Measurements from ENCODE around the gene FHL2.

Gene FHL2

GRCh38 chr2:105376010-105376409 lies 22.8 kb downstream of the FHL2 start:
- Histone ChIP-seq H3K36me3 (ENCODE audit: low read depth) (peaks cover 100% of the 10 kb centered on the region), H3K9me3 (ENCODE audit: severe bottlenecking) (no peaks in the 10 kb centered on the region), H3K27me3 (ENCODE audit: insufficient read depth, poor library complexity, severe bottlenecking) (no peaks in the 10 kb centered on the region), H3K27ac (ENCODE audit: poor library complexity, severe bottlenecking) (peak overlapping the region; percentile 59), H3K4me1 (ENCODE audit: insufficient read depth, poor library complexity, severe bottlenecking) (peaks cover 83% of the 10 kb centered on the region), H3K4me3 (ENCODE audit: severe bottlenecking) (no peak overlapping the region)
- TF ChIP-seq CTCF (IDR thresholded peaks at IDR 0.05; ENCODE audit: poor library complexity, severe bottlenecking): no peak
- DNase-seq (ENCODE audit: low spot score) (no peak), ATAC-seq (ENCODE audit: low read depth) (no peak)

- no peak for TF ChIP-seq CTCF (IDR thresholded peaks at IDR 0.05; ENCODE audit: poor library complexity, severe bottlenecking)
- no peaks in the 10 kb centered on the region for H3K27me3 ChIP-seq (ENCODE audit: insufficient read depth, poor library complexity, severe bottlenecking)
- no peaks in the 10 kb centered on the region for H3K9me3 ChIP-seq (ENCODE audit: severe bottlenecking)
- peak overlapping the region; percentile 59 for H3K27ac ChIP-seq (ENCODE audit: poor library complexity, severe bottlenecking)
- no peak overlapping the region for H3K4me3 ChIP-seq (ENCODE audit: severe bottlenecking)
- peaks cover 100% of the 10 kb centered on the region for H3K36me3 ChIP-seq (ENCODE audit: low read depth)
- DNase-seq (ENCODE audit: low spot score): no peak
- H3K4me1 ChIP-seq (ENCODE audit: insufficient read depth, poor library complexity, severe bottlenecking): peaks cover 74% of the 10 kb centered on the region
- ATAC-seq (ENCODE audit: low read depth): no peak
Measured at GRCh38 chr2:105375001-105375561, 23.8 kb downstream of the FHL2 start.

- TF ChIP-seq CTCF (IDR thresholded peaks at IDR 0.05; ENCODE audit: poor library complexity, severe bottlenecking): no peak
- 0 out of 3 replicates have a peak, but pooled peaks have one; percentile 2 for ATAC-seq (ENCODE audit: low read depth)
- Histone ChIP-seq H3K27ac (ENCODE audit: poor library complexity, severe bottlenecking) (peak overlapping the region; percentile 59), H3K27me3 (ENCODE audit: insufficient read depth, poor library complexity, severe bottlenecking) (no peaks in the 10 kb centered on the region), H3K9me3 (ENCODE audit: severe bottlenecking) (no peaks in the 10 kb centered on the region), H3K4me3 (ENCODE audit: severe bottlenecking) (no peak overlapping the region), H3K4me1 (ENCODE audit: insufficient read depth, poor library complexity, severe bottlenecking) (peaks cover 62% of the 10 kb centered on the region), H3K36me3 (ENCODE audit: low read depth) (peaks cover 100% of the 10 kb centered on the region)
- no peak for DNase-seq (ENCODE audit: low spot score)
Measured at GRCh38 chr2:105373895-105374401, 24.9 kb downstream of the FHL2 start.

- no peaks in the 10 kb centered on the region for H3K27me3 ChIP-seq (ENCODE audit: insufficient read depth, poor library complexity, severe bottlenecking)
- H3K4me3 ChIP-seq (ENCODE audit: severe bottlenecking): no peak overlapping the region
- DNase-seq (ENCODE audit: low spot score): no peak
- ATAC-seq (ENCODE audit: low read depth): no peak
- no peaks in the 10 kb centered on the region for H3K9me3 ChIP-seq (ENCODE audit: severe bottlenecking)
- peaks cover 56% of the 10 kb centered on the region for H3K4me1 ChIP-seq (ENCODE audit: insufficient read depth, poor library complexity, severe bottlenecking)
- peak overlapping the region; percentile 59 for H3K27ac ChIP-seq (ENCODE audit: poor library complexity, severe bottlenecking)
- TF ChIP-seq CTCF (IDR thresholded peaks at IDR 0.05; ENCODE audit: poor library complexity, severe bottlenecking): no peak
- H3K36me3 ChIP-seq (ENCODE audit: low read depth): peaks cover 100% of the 10 kb centered on the region
Measured at GRCh38 chr2:105373344-105373781, 25.5 kb downstream of the FHL2 start.

- peaks cover 46% of the 10 kb centered on the region for H3K4me1 ChIP-seq (ENCODE audit: insufficient read depth, poor library complexity, severe bottlenecking)
- peaks cover 100% of the 10 kb centered on the region for H3K36me3 ChIP-seq (ENCODE audit: low read depth)
- DNase-seq (ENCODE audit: low spot score): no peak
- ATAC-seq (ENCODE audit: low read depth): no peak
- no peak overlapping the region for H3K4me3 ChIP-seq (ENCODE audit: severe bottlenecking)
- H3K27me3 ChIP-seq (ENCODE audit: insufficient read depth, poor library complexity, severe bottlenecking): no peaks in the 10 kb centered on the region
- no peak for TF ChIP-seq CTCF (IDR thresholded peaks at IDR 0.05; ENCODE audit: poor library complexity, severe bottlenecking)
- no peaks in the 10 kb centered on the region for H3K9me3 ChIP-seq (ENCODE audit: severe bottlenecking)
- H3K27ac ChIP-seq (ENCODE audit: poor library complexity, severe bottlenecking): peak overlapping the region; percentile 59
Measured at GRCh38 chr2:105371810-105372209, 27.0 kb downstream of the FHL2 start.
